ENCODE measurements around the gene BCOR.
A peak's percentile ranks its signal among the peaks of the same experiment; 100 is the strongest.

The BCOR gene

GRCh38 chrX:40083120-40083978 lies 14.4 kb downstream of the BCOR start:
- DNase-seq = no peak

GRCh38 chrX:40082447-40083119 lies 15.2 kb downstream of the BCOR start:
- DNase-seq = no peak

- no peak for DNase-seq
Measured at GRCh38 chrX:40081679-40082068, 16.1 kb downstream of the BCOR start.

GRCh38 chrX:40080894-40081678 lies 16.7 kb downstream of the BCOR start:
- no peak for DNase-seq

- DNase-seq = no peak
Measured at GRCh38 chrX:40079572-40079971, 18.2 kb downstream of the BCOR start.

GRCh38 chrX:40078489-40079227 lies 19.1 kb downstream of the BCOR start:
- no peak for DNase-seq

- DNase-seq = no peak
Measured at GRCh38 chrX:40077906-40078305, 19.9 kb downstream of the BCOR start.

GRCh38 chrX:40076750-40077575 lies 20.8 kb downstream of the BCOR start:
- no peak for DNase-seq

GRCh38 chrX:40074959-40075332 lies 22.8 kb downstream of the BCOR start:
- DNase-seq = no peak

GRCh38 chrX:40074080-40074958 lies 23.4 kb downstream of the BCOR start:
- no peak for DNase-seq

- DNase-seq = no peak
Measured at GRCh38 chrX:40073439-40074054, 24.2 kb downstream of the BCOR start.

GRCh38 chrX:40072246-40072645 lies 25.5 kb downstream of the BCOR start:
- no peak for DNase-seq

GRCh38 chrX:40068048-40068447 lies 29.7 kb downstream of the BCOR start:
- peak; percentile 43 for DNase-seq

- no peak for DNase-seq
Measured at GRCh38 chrX:40066700-40067099, 31.1 kb downstream of the BCOR start.

- no peak for DNase-seq
Measured at GRCh38 chrX:40065296-40066046, 32.3 kb downstream of the BCOR start.

GRCh38 chrX:40064055-40064597 lies 33.6 kb downstream of the BCOR start:
- DNase-seq = no peak

- no peak for DNase-seq
Measured at GRCh38 chrX:40063555-40063954, 34.2 kb downstream of the BCOR start.

GRCh38 chrX:40062525-40063155 lies 35.1 kb downstream of the BCOR start:
- no peak for DNase-seq
